HT-29 (cell line): ENCODE results near the gene TMEM192. TPM values are rescaled to one million over a fixed set of nuclear protein-coding genes. Genes with fewer than 3 reads are reported as not detected.
A peak's percentile ranks its signal among the peaks of the same experiment; 100 is the strongest.
"Not testable (repeated sequence)": the region's sequence is repeated elsewhere in the genome, so short reads cannot be mapped to it uniquely, and the experiment has no call there.

Source experiments
- DNase-seq: peaks from one replicate; pipeline ENCODE4 v3.0.0-alpha.2; 2015; ENCODE audit warnings: low spot score
- total RNA-seq: library from RNA; depleted of rRNA; stranded (reverse); fragments of >200 nt; shearing (Covaris generic); gene quantifications from 2 replicates; pipeline ENCODE4 v1.2.3, GENCODE V29; 2014

The TMEM192 gene
- total RNA-seq, 1 experiment from 2014 or later, result 3.3 TPM

DNA sequence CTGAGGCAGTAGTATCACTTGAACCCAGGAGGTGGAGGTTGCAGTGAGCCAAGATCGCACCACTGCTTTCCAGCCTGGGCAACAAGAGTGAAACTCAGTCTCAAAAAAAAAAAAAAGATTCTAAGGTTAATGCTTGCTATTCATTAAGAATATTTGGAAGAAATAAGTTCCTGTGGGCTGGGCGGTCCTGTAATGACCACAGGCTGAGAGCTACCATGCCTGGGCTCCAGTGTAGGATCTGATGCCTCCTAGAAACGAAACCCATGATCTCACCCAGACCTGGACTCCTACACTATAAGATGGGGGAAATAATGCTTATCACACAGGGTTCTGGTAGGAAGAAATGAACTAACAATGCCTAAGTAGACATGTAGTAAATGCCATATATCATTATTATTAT, 17.8 kb downstream of the TMEM192 start:
- DNase-seq, result no peak

DNA sequence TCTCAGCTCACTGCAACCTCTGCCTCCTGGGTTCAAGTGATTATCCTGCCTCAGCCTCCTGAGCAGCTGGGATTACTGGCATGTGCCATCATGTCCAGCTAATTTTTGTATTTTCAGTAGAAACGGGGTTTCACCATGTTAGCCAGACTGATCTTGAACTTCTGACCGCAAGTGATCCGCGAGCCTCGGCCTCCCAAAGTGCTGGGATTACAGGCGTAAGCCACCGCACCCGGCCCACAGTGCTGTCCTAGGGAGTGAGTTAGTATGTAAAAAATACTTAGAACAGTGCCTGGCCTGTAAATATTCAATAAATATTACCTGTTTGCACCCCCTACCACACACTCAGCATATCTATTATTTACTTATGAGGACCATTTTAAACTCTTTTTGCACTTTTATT, 20.5 kb downstream of the TMEM192 start:
- not testable (repeated sequence) for DNase-seq

DNA sequence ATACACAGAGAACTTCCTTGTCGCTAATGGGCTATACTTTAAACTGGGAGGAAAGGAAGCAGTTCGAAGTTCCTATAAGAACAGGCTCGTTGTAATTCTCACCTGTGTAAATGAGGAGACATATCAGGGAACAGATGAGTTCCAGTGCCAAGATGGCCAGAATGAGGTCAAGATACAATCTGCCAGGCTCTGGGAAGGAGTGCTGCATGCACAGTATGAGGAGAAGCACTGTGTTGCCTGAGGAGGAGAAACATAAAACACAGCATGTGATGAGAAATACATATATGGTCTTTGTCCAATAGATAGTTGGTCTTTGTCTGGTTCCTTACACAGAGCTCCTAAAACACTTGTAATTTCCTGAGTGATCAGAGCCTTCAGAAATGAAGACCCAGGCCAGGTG, 24.3 kb downstream of the TMEM192 start:
- no peak for DNase-seq

DNA sequence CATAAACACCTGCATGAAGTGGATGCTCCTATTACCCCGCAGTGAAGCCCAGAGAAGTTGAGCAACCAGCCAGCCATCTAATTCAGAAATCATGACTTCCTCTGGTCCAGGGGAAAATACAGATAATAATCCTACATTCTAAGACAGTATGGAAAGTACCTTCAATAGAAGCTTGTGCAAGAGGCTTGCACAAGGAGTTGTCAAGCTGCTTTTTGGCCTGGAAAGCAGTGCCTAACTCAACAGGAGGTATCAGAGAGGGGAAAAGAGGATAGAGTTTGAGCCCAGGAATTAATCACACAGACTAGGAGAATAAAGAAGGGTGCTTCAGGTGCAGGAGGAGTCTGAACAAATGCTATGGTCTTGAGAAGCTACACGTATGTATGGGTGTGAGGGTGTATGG, 26.7 kb downstream of the TMEM192 start:
- no peak for DNase-seq

DNA sequence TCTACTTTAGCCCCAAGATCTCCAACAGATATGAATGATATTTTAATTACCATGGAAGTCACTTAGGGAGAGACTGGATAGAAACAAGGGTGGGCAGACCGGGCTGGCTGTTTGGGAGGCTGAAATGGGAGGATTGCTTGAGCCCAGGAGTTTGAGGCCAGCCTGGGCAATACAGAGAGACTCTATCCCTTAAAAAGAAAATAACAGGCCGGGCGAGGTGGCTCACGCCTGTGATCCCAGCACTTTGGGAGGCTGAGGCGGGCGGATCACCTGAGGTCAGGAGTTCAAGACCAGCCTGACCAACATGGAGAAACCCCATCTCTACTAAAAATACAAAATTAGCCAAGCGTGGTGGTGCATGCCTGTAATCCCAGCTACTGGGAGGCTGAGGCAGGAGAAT, 27.9 kb downstream of the TMEM192 start:
- DNase-seq, result not testable (repeated sequence)

DNA sequence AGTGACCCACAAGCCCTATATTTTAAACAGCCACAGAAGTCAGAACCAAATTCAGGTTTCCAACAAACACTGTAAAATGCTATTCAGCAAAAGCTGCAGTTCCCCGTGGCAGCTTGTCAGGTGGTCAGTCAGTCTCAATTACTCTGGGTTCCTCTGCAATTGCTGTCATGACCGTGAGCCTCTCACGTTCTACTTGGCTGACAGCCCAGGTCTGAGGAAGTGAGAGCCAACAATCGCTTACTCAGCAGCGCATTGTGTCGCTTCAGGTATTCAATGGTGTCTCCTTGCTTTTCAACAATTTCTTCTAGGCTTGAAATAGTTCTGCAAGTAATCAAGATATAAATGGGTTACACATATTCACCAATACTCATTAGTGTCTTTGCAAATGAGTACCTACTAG, 33.2 kb downstream of the TMEM192 start:
- no peak for DNase-seq

DNA sequence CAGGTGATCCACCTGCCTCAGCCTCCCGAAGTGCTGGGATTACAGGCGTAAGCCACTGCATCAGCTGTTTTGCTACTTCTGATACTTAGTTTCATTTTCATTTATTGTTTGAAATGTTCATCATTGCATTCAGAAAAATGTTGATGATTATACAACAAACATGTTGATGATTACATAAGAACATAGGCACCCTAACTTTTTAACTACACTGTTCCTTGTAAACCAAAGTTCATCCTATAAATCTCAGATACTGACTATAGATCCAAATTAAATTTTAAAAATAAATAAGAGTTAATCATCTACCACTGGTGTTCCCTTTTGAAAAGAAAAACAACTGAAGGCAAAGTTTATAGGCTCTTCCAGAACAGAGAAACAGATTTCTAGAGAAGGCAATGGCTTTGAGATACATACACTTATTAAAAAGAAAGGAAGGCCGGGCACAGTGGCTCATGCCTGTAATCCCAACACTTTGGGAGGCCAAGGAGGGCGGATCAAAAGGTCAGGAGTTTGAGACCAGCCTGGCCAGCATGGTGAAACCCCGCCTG, 35.6 kb downstream of the TMEM192 start:
- DNase-seq, result no peak

DNA sequence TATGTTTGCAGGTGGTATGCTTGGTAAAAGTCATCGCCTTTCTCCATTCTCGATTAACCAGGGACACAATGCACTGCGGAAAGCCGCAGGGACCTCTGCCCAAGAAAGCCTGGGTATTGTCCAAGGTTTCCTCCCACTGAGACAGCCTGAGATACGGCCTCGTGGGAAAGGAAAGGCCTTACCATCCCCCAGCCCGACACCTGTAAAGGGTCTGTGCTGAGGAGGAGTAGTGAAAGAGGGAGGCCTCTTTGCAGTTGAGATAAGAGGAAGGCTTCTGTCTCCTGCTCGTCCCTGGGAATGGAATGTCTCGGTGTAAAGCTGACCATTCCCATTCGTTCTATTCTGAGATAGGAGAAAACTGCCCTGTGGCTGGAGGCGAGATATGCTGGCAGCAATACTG, 39.3 kb downstream of the TMEM192 start:
- not testable (repeated sequence) for DNase-seq

DNA sequence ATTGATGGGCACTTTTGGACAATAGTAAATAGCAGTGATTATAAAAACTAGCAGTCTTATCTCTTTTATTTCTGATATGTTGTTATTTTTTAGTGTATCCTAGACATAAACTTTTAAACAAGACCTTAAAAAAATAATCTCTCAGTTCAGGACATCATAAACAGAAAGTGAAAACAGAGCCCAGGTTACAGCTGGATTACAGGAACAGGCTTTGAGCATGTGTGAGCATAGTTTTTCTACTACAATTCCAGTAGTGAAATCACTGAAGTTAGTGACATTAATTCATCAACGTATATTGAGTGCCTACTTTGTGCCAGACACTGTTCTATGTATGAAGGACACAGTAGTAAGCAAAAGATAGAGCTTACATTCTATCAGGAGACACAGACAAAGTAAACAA, 42.1 kb downstream of the TMEM192 start:
- DNase-seq, result no peak

DNA sequence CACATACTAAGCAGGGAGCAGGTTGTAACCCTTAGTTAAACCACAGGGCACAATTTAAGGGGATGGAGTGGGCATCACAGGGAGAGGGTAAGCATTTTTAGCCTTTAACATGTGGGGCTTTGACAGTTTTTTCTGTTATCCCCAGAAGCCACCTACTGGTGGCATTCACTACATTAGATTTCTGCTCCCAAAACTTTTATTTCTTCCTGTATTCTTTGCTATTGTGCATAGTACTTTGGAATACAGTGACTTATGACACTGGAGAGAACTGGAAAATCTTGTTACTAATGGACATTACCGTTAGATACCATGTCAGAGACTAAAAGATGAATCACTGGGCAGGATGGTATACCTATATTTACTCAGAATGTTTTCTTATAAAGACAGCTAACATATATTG, 51.7 kb downstream of the TMEM192 start:
- DNase-seq, result peak; percentile 7

DNA sequence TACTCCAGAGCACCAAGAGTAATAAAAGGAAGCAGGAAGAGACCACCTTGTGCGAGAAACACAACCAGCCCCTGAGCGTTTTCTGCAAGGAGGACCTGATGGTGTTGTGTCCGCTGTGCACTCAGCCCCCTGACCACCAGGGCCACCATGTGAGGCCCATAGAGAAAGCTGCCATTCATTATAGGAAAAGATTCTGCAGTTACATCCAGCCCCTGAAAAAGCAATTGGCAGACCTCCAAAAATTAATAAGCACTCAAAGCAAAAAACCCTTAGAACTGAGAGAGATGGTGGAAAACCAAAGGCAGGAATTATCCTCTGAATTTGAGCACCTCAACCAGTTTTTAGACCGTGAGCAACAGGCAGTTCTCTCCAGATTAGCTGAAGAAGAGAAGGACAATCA, 53.3 kb downstream of the TMEM192 start:
- no peak for DNase-seq

DNA sequence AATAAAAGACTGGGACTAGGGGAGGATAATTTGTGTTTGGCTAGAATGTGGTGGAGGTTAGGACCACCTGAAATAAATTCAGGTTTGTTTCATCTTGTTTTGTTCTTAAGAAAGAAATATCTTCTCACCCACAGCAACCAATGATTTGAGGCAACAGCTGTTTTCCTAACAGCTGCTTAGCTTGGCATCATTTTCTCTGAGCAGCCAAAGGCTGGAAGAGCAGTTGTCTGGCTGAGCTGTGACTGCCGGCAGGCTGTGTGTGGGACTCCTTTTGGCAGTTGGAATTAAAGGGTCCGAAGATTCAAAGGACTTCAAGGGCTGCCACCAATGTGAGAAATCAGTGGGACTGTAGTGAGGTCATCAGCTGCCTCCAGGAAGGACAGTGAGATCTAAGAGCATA, 54.0 kb downstream of the TMEM192 start:
- no peak for DNase-seq

DNA sequence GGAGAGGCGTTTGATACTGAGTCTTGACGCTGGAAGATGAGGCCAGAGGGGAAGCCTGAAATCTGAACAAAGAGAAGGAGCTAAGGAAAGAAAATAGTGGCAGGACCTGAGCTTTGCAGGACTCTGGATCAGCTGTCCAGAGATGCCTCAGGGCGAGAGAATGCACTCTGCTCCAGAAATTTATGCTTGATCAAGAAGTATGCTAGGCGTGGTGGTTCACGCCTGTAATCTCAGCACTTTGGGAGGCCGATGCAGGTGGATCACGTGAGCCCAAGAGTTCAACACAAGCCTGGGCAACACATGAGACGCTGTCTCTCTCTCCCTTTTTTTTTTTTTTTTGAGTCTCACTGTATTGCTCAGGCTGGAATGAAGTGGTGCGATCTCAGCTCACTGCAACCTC, 57.1 kb downstream of the TMEM192 start:
- DNase-seq, result no peak

DNA sequence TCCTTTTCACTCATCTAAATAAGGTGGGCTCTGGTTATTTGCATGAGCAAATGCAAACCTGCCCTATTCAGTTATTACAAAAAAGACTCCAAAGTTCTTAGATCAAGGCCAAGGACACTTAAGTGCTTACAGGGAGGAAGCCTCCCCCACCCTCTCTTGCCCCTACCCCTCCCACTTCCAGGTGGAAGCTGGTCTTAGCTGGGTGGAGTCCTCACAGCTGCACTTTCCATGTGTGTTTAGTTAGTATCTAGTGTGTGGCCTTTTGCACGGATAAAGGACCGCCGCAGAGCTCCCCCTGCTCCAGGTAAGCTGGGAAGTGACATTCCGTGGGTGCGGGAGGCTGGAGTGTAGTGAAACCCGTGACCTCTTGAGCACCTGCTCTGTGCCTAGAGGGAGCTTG, 59.0 kb downstream of the TMEM192 start, which contains the start of gene TRIM75:
TRIM75 (plus strand) TSS at position 222 of the 400 bp plus-strand sequence. CDS start 5,282 bp downstream, outside the sequence.
- DNase-seq, result no peak

DNA sequence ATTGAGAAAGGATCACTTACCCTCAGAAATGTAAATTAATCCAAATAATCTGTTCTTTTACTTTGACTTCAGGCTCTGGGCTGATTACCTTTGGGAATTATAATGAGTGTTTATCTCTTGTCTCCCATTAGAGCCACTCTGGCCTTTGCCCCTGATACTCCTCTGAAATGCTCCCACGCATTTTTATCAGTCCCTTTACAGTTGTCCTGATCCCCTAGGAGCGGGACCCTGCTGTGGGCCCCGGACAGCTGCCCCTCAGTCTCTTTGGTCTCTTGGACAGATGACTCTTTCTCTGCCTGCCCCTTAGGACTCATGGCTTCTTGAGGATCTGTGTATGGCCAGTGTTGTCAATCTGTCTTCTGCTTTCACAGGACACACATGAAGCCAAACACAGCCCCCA, 60.0 kb downstream of the TMEM192 start:
- DNase-seq, result no peak

DNA sequence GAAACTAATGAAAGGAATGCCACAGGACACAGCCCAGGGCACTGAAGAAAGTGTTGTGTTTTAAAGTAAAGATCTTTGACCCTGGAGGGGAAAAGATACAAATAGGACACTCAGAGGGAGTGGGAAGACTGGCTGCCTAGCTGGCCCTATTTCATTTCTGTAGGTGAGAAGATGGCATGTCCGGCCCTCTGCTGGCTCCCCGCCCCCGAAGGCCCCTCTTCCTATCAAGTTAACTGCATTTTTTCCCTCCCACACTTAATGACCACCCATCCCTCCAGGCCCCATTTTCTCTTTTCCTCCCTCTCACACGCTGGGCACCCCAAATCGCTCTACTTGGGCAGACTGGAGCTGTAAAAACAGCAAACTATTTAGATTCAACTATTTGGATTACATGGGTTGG, 64.5 kb downstream of the TMEM192 start:
- no peak for DNase-seq

DNA sequence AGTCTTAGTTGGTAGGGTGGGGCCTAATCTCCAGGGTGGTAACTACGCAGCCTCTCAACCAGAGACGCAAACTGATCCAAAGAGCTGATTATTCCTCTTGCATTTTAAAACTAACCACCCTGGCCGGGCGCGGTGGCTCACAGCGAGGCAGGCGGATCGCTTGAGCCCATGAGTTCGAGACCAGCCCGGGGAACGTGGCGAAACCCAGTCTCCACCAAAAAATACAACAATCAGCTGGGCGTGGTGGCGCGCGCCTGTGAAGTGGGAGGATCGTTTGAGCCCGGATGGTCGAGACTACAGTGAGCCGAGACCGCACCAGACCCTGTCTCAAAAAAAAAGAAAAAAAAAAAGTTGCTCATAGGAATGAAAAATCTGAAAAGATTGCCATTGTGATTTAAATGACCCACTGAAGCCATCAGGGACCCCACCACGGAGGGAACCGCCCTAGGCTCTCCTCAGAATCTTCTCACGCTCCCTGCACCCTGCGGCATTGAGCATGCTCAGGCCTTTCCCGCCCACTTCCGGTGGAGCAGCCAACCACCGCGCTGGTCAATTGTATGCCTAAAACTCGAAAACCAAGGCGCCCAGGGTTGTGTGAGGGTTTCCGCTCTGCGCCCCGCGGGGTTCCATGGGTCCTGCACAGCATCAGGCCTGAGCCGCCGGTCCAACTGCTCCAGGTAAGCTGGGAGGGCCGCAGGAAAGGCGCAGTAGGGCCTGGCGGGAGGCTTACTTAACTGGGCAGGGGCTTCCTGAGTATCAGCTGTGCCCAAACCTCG, 81.0 kb downstream of the TMEM192 start, which contains the start of gene TRIM60:
TRIM60 (plus strand) TSS at position 564 of the 776 bp plus-strand sequence. CDS start 8,074 bp downstream, outside the sequence.
- no peak for DNase-seq

DNA sequence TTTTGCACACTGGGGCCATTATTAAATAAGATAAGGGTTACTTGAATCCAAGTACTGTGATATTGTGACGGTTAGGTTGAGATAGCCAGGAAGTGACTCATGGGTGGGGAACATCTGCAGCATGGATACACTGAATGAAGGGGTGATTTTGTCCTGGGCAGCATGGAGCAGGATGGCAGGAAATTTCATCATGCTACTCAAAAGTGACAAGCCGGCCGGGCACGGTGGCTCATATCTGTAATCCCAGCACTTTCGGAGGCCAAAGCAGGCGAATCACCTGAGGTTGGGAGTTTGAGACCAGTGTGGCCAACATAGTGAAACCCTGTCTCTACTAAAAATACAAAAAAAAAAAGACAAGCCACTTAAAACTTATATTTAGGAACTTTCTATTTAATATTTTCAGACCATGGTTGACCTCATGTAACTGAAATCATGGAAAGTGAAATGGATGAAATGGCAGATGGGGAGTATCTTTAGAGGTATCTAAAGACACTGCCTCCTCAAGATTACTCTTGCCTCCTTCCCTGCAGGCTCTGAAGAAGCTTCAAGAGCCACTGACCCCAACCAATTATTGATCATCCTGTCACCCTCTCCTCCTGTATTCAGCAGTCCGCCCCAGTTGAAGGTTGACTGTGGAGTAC, 84.8 kb downstream of the TMEM192 start:
- DNase-seq, result no peak

DNA sequence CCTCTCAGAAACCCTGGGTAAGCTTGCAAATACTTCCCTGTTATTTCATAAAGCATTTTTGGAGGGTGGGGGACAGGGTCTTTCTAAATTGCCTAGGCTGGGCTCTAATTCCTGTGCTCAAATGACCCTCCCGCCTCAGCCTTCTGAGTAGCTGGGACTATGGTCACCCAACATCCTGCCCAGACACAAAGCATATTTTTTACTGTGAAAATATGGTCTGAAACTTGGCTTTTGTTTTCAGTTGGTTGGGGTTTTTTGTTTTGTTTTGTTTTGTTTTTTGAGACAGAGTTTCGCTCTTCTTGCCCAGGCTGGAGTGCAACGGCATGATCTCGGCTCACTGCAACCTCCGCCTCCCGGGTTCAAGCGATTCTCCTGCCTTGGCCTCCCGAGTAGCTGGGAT, 86.9 kb downstream of the TMEM192 start:
- not testable (repeated sequence) for DNase-seq
